GM23338 (cell line): ENCODE results near the gene FCN2. TPM values are rescaled to one million over a fixed set of nuclear protein-coding genes. Genes with fewer than 3 reads are reported as not detected.

Experiments used
- ATAC-seq: fragments of 200-7000 bp; cut with Tn5 transposase; 3 replicates; pipeline ENCODE4 v1.9.1; 2020
- DNase-seq: peaks from one replicate; pipeline ENCODE4 v3.0.0-alpha.2; 2015; ENCODE audit warnings: low spot score
- H2AFZ ChIP-seq: fragments of 200-600 bp; sonication (generic); 2 replicates; pipeline ENCODE4 v1.8.0; 2016; ENCODE audit warnings: antibody characterized with exemption, mild to moderate bottlenecking, moderate library complexity
- H3F3A ChIP-seq: fragments of 200-600 bp; sonication (generic); replicated peaks from 2 replicates; pipeline ENCODE4 v1.8.0; 2017; ENCODE audit warnings: antibody characterized with exemption, mixed run types, low read depth
- H3K27ac ChIP-seq: fragments of 200-600 bp; sonication (generic); 2 replicates; pipeline ENCODE4 v1.6.1; 2016; ENCODE audit warnings: low read depth
- H3K27me3 ChIP-seq: fragments of 200-600 bp; sonication (generic); 2 replicates; pipeline ENCODE4 v1.8.0; 2016; ENCODE audit warnings: mild to moderate bottlenecking, mixed run types, moderate library complexity; ENCODE audit not compliant: insufficient read depth
- H3K36me3 ChIP-seq: fragments of 200-600 bp; sonication (generic); 2 replicates; pipeline ENCODE4 v1.8.0; 2016; ENCODE audit warnings: mild to moderate bottlenecking; ENCODE audit not compliant: insufficient read depth
- H3K4me1 ChIP-seq: fragments of 200-600 bp; sonication (generic); 2 replicates; pipeline ENCODE4 v1.8.0; 2016; ENCODE audit warnings: mild to moderate bottlenecking, moderate library complexity; ENCODE audit not compliant: insufficient read depth
- H3K4me2 ChIP-seq: fragments of 200-600 bp; sonication (generic); 2 replicates; pipeline ENCODE4 v1.7.1; 2017; ENCODE audit warnings: mixed run types
- H3K4me3 ChIP-seq: fragments of 200-600 bp; sonication (generic); 2 replicates; pipeline ENCODE4 v1.6.1; 2016; ENCODE audit warnings: mixed run types
- H3K79me2 ChIP-seq: fragments of 200-600 bp; sonication (generic); replicated peaks from 2 replicates; pipeline ENCODE4 v1.8.0; 2017; ENCODE audit warnings: mild to moderate bottlenecking; ENCODE audit not compliant: insufficient read depth
- H3K9me2 ChIP-seq: fragments of 200-600 bp; sonication (generic); 2 replicates; pipeline ENCODE4 v1.8.0; 2017; ENCODE audit not compliant: insufficient read depth
- H4K20me1 ChIP-seq: fragments of 200-600 bp; sonication (generic); replicated peaks from 2 replicates; pipeline ENCODE4 v1.8.0; 2017; ENCODE audit warnings: mild to moderate bottlenecking; ENCODE audit not compliant: insufficient read depth
- H3K27ac Mint-ChIP-seq: 2 replicates; pipeline ENCODE4 v1.8.0; 2020; ENCODE audit warnings: inconsistent platforms, mild to moderate bottlenecking, moderate library complexity, mixed read lengths
- H3K27me3 Mint-ChIP-seq: 3 replicates; pipeline ENCODE4 v1.8.0; 2022; ENCODE audit warnings: low read depth, mild to moderate bottlenecking, moderate library complexity, mixed read lengths, inconsistent platforms; ENCODE audit not compliant: insufficient read depth, poor library complexity
- H3K36me3 Mint-ChIP-seq: 3 replicates; pipeline ENCODE4 v1.8.0; 2021; ENCODE audit warnings: low read depth, mild to moderate bottlenecking, inconsistent platforms, moderate library complexity, mixed read lengths
- H3K4me1 Mint-ChIP-seq: 3 replicates; pipeline ENCODE4 v1.8.0; 2020; ENCODE audit warnings: mild to moderate bottlenecking, inconsistent platforms, mixed read lengths
- H3K4me3 Mint-ChIP-seq: 3 replicates; pipeline ENCODE4 v1.8.0; 2021; ENCODE audit warnings: moderate library complexity, mild to moderate bottlenecking, inconsistent platforms, mixed read lengths
- H3K9me3 Mint-ChIP-seq: 3 replicates; pipeline ENCODE4 v1.8.0; 2020; ENCODE audit warnings: moderate library complexity, mild to moderate bottlenecking, inconsistent platforms, mixed read lengths
- EZH2 ChIP-seq: fragments of 200-600 bp; sonication (generic); IDR thresholded peaks from one replicate; pipeline ENCODE4 v1.8.0; 2017; ENCODE audit warnings: antibody characterized with exemption, mild to moderate bottlenecking, low read depth; ENCODE audit not compliant: unreplicated experiment
- EZH2phosphoT487 ChIP-seq: fragments of 200-600 bp; sonication (generic); IDR thresholded peaks from one replicate; pipeline ENCODE4 v1.8.1; 2018; ENCODE audit warnings: antibody characterized with exemption; ENCODE audit not compliant: unreplicated experiment
- JUNB ChIP-seq: IDR thresholded peaks from one replicate; pipeline ENCODE4 v1.6.1; 2016; ENCODE audit warnings: antibody characterized with exemption; ENCODE audit not compliant: unreplicated experiment
- NANOG ChIP-seq: IDR thresholded peaks from 2 replicates; pipeline ENCODE4 v1.6.1; 2016; ENCODE audit warnings: antibody characterized with exemption, borderline replicate concordance
- STAT1 ChIP-seq: IDR thresholded peaks from one replicate; pipeline ENCODE4 v1.6.1; 2016; ENCODE audit warnings: antibody characterized with exemption; ENCODE audit not compliant: unreplicated experiment
- ZNF114 ChIP-seq: fragments of 250-450 bp; sonication (Bioruptor Pico); IDR thresholded peaks from 2 replicates; pipeline ENCODE4 v1.5.0; 2020; ENCODE audit warnings: mild to moderate bottlenecking, moderate library complexity
- ZNF331 ChIP-seq: fragments of 250-450 bp; sonication (Bioruptor Pico); IDR thresholded peaks from 2 replicates; pipeline ENCODE4 v1.5.0; 2020; ENCODE audit warnings: low read depth, mild to moderate bottlenecking, moderate library complexity
- polyA plus RNA-seq: library from polyadenylated mRNA; unstranded; fragments of >200 nt; fragmentation: Nextera tagmentation; extraction: Ambion mirVana; gene quantifications from 2 replicates; pipeline ENCODE4 v1.2.1, GENCODE V29; 2016
- total RNA-seq: library from RNA; depleted of rRNA; stranded (reverse); fragments of >200 nt; shearing (Covaris generic); gene quantifications from 2 replicates; pipeline ENCODE4 v1.2.3, GENCODE V29; 2014
- TF ChIP-seq, protein P1 (sequence below): IDR thresholded peaks from 2 replicates; pipeline ENCODE4 v1.6.1; 2016; ENCODE audit warnings: antibody characterized with exemption
- TF ChIP-seq, protein P2 (sequence below), 2 experiments: fragments of 200-600 bp in 1 of 2; sonication (generic) in 1 of 2; conservative IDR thresholded peaks; 2 replicates each; pipeline versions ENCODE4 v1.5.1 to v1.6.1; 2016 to 2017; ENCODE audit warnings: antibody characterized with exemption in 2 of 2, low read depth in 2 of 2, mild to moderate bottlenecking in 2 of 2, moderate library complexity in 1 of 2
- TF ChIP-seq, protein P3 (sequence below): fragments of 250-450 bp; sonication (Bioruptor Pico); IDR thresholded peaks from 2 replicates; pipeline ENCODE4 v1.5.0; 2020; ENCODE audit warnings: mild to moderate bottlenecking, moderate library complexity

The FCN2 gene
- total and polyA plus RNA-seq, 2 experiments from 2014 or later: not detected

DNA sequence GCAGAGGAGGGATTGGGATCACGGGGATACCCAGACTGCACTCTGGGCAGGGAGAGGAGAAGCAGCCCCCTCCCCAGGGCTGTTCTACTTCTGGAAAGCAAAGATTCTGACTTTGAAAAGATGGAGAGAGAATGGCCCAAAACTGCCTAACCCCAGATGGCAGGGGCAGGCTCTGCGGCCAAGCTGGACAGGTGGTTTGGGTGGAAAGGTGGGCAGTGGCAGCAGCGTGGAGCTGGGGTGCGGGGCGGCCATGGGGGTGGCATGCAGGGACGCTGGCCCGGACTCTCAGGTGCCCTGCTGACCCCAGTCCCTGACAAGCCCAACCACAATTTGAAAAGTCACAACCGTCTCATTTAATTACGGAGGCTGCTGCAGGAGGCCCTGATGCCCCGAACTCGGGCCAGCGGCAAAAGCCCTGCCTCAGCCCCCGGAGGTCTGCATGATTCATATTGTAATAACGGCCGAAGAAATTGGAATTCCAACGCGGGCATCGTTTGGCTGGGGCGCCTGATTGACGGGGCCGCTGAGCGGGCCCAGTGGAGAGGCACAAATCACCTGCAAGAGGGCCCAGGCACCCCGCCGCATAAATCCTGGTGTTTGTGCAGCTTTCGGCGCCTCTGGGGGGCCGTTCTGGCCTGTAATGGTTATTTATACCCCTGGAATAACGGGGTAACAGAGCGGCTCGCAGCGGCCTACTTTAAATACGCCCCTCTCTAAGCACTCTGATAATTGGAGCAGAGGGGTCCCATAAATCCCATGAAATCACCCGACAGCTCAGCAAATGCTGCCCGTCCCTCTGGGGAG is 41.8 kb upstream of the FCN2 start:
- Histone ChIP-seq H3K27ac (no peak overlapping the region), H3K4me3 (no peak overlapping the region), H3F3A (no peaks in the 10 kb centered on the region), H3K79me2 (no peaks in the 10 kb centered on the region), H3K27me3 (no peaks in the 10 kb centered on the region), H3K4me1 (no peaks in the 10 kb centered on the region), H3K4me2 (no peak overlapping the region), H4K20me1 (no peaks in the 10 kb centered on the region), H2AFZ (no peak overlapping the region), H3K9me2 (no peaks in the 10 kb centered on the region), H3K36me3 (no peaks in the 10 kb centered on the region)
- no peak for DNase-seq
- H3K27me3 Mint-ChIP-seq: peaks cover 9% of the 10 kb centered on the region
- no peak overlapping the region; the same call in 1 of the 2 replicates for H3K27ac Mint-ChIP-seq
- no peaks in the 10 kb centered on the region for H3K36me3 Mint-ChIP-seq
- no peaks in the 10 kb centered on the region for H3K9me3 Mint-ChIP-seq
- no peak for ATAC-seq
- no peak overlapping the region for H3K4me3 Mint-ChIP-seq
- H3K4me1 Mint-ChIP-seq: no peaks in the 10 kb centered on the region
- TF ChIP-seq JUNB (no peak), ZNF114 (CRISPR knock-in tag) (no peak), EZH2 (no peak), NANOG (no peak), ZNF331 (CRISPR knock-in tag) (no peak), EZH2phosphoT487 (no peak), STAT1 (no peak)
- TF ChIP-seq, protein P1, sequence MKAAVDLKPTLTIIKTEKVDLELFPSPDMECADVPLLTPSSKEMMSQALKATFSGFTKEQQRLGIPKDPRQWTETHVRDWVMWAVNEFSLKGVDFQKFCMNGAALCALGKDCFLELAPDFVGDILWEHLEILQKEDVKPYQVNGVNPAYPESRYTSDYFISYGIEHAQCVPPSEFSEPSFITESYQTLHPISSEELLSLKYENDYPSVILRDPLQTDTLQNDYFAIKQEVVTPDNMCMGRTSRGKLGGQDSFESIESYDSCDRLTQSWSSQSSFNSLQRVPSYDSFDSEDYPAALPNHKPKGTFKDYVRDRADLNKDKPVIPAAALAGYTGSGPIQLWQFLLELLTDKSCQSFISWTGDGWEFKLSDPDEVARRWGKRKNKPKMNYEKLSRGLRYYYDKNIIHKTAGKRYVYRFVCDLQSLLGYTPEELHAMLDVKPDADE: no peak
- TF ChIP-seq, protein P2, sequence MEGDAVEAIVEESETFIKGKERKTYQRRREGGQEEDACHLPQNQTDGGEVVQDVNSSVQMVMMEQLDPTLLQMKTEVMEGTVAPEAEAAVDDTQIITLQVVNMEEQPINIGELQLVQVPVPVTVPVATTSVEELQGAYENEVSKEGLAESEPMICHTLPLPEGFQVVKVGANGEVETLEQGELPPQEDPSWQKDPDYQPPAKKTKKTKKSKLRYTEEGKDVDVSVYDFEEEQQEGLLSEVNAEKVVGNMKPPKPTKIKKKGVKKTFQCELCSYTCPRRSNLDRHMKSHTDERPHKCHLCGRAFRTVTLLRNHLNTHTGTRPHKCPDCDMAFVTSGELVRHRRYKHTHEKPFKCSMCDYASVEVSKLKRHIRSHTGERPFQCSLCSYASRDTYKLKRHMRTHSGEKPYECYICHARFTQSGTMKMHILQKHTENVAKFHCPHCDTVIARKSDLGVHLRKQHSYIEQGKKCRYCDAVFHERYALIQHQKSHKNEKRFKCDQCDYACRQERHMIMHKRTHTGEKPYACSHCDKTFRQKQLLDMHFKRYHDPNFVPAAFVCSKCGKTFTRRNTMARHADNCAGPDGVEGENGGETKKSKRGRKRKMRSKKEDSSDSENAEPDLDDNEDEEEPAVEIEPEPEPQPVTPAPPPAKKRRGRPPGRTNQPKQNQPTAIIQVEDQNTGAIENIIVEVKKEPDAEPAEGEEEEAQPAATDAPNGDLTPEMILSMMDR (conservative IDR thresholded peaks at IDR 0.05; ENCODE audit: low read depth in 2 of 2): no peak
- TF ChIP-seq, protein P3, sequence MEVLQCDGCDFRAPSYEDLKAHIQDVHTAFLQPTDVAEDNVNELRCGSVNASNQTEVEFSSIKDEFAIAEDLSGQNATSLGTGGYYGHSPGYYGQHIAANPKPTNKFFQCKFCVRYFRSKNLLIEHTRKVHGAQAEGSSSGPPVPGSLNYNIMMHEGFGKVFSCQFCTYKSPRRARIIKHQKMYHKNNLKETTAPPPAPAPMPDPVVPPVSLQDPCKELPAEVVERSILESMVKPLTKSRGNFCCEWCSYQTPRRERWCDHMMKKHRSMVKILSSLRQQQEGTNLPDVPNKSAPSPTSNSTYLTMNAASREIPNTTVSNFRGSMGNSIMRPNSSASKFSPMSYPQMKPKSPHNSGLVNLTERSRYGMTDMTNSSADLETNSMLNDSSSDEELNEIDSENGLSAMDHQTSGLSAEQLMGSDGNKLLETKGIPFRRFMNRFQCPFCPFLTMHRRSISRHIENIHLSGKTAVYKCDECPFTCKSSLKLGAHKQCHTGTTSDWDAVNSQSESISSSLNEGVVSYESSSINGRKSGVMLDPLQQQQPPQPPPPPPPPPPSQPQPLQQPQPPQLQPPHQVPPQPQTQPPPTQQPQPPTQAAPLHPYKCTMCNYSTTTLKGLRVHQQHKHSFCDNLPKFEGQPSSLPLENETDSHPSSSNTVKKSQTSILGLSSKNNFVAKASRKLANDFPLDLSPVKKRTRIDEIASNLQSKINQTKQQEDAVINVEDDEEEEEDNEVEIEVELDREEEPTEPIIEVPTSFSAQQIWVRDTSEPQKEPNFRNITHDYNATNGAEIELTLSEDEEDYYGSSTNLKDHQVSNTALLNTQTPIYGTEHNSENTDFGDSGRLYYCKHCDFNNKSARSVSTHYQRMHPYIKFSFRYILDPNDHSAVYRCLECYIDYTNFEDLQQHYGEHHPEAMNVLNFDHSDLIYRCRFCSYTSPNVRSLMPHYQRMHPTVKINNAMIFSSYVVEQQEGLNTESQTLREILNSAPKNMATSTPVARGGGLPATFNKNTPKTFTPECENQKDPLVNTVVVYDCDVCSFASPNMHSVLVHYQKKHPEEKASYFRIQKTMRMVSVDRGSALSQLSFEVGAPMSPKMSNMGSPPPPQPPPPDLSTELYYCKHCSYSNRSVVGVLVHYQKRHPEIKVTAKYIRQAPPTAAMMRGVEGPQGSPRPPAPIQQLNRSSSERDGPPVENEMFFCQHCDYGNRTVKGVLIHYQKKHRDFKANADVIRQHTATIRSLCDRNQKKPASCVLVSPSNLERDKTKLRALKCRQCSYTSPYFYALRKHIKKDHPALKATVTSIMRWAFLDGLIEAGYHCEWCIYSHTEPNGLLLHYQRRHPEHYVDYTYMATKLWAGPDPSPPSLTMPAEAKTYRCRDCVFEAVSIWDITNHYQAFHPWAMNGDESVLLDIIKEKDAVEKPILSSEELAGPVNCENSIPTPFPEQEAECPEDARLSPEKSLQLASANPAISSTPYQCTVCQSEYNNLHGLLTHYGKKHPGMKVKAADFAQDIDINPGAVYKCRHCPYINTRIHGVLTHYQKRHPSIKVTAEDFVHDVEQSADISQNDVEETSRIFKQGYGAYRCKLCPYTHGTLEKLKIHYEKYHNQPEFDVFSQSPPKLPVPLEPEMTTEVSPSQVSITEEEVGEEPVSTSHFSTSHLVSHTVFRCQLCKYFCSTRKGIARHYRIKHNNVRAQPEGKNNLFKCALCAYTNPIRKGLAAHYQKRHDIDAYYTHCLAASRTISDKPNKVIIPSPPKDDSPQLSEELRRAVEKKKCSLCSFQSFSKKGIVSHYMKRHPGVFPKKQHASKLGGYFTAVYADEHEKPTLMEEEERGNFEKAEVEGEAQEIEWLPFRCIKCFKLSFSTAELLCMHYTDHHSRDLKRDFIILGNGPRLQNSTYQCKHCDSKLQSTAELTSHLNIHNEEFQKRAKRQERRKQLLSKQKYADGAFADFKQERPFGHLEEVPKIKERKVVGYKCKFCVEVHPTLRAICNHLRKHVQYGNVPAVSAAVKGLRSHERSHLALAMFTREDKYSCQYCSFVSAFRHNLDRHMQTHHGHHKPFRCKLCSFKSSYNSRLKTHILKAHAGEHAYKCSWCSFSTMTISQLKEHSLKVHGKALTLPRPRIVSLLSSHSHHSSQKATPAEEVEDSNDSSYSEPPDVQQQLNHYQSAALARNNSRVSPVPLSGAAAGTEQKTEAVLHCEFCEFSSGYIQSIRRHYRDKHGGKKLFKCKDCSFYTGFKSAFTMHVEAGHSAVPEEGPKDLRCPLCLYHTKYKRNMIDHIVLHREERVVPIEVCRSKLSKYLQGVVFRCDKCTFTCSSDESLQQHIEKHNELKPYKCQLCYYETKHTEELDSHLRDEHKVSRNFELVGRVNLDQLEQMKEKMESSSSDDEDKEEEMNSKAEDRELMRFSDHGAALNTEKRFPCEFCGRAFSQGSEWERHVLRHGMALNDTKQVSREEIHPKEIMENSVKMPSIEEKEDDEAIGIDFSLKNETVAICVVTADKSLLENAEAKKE: no peak
